ENCODE results near the gene IL17RD.

IL17RD gene

DNA sequence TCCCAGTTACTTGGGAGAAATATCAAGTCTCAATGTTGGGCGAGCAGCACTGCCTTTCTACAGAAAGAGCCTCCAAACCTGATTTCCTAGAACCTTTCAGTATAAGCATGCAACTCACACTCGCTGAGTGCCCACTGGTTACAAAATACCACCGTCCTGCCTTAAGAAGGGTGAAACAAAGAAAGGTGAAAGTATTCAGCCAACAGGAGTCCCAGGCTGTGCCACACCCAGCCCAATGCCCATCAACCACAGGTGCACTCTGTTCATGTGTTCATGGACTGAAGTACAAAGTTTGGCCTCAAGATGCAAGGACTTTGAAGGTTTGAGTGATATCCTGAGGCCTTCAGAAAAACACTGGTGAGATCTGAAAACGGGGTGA is 34.0 kb downstream of the IL17RD start:
- no peak for TF ChIP-seq CTCF (IDR thresholded peaks at IDR 0.05; ENCODE audit: insufficient read depth, missing control alignments)
- no peak for DNase-seq (ENCODE audit: insufficient read length, low spot score)
- FAIRE-seq = no peak

DNA sequence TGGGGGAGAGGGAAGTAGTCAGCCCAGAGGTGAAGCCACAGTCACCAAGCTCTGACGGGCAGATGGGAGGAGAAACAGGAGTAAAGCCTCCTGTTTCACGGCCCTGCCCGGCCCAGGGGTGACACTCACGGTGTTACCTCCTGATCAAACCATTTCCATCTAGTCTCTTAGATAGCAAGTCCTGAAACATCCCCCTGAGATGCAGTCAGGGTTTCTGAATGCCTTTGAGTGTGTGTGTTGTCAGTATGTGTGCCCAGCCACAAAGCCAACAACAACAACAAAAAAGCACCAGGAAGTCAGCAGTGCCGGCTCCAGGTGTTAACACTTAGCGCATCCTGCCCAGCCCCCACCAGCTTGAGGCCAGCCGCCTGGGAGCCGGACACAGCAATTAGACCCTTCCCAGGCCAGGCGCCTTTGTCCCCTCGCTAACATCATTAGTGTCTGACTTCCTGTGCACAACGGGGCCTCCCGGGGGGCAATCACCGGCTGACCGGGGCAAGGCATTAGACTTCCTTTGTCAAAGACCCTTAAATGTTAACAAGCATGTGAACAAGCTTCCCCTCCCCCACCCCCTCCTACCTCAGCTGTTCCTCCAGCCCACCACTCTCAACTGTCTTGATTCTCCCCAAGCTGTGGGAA is 34.5 kb downstream of the IL17RD start:
- FAIRE-seq (no peak), DNase-seq (ENCODE audit: insufficient read length, low spot score) (no peak)
- TF ChIP-seq CTCF (IDR thresholded peaks at IDR 0.05; ENCODE audit: insufficient read depth, missing control alignments) = no peak

DNA sequence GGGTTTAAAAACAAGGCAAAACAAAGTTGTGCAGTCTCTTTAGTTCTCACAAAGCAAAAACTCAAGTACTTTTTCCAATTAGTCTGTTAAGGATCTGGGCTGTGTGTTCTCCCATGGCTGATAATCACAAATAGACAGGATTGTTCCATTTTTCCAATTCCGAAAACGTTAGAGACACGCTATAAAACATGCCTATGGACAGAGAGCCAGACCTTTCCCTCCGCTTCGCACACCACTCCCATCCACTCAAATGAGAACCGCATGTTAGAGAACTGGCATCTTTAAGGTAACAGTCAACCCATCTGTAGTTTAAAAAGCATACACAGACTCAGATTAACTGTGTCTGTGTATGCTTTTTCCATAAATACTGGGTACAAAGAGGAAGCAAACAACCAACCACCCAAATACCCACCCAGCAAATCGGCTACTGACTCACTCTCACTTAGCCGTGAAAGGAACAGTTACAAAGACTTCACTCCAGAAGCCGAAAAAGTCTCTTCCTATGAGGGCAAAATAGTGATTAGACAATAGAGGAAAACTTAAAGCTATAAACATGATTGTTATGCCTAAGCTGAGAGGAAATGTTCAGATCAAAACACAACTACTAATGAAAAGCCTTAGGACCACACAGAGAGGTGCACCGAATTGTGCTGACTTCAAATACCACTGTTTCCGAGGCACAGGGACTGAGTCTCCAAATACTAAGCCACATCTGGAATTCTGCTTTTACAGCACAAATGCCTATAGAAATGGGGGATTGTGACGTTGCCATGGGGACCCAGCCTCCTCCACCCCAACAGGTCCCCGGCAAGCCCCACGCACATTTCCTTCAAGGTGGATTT is 36.1 kb downstream of the IL17RD start:
- no peak for DNase-seq (ENCODE audit: insufficient read length, low spot score)
- TF ChIP-seq CTCF (IDR thresholded peaks at IDR 0.05; ENCODE audit: insufficient read depth, missing control alignments) = no peak
- FAIRE-seq = no peak

DNA sequence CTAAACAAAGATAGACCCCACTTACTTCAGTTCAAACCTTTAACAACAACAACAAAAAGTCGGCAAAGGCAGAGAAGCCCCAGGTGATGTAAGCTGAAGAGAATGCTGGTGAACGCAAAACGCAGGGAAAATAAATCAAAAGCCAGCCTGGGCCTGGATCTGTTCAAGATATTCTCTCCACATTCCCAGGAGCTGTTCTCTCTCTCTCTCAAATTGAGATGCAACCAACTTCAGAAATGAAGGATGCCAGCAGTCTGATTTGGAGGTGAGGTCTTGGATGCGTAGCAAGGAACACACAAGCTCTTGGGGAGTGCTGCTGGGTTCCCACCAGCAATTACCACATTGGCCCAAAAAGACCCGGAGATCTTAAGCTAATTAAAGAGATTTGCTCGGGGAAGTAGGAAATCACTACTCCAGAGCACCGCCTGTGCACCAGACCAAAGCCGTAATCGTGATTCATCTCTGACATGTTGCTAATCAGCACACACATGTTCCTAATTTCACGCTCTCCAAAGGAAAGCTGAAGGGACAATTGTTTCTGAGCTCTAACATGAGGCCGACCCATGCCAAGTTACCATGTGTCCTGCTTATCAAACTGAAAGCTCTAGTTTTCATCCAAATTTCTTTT is 37.1 kb downstream of the IL17RD start:
- no peak for DNase-seq (ENCODE audit: insufficient read length, low spot score)
- FAIRE-seq = no peak
- no peak for TF ChIP-seq CTCF (IDR thresholded peaks at IDR 0.05; ENCODE audit: insufficient read depth, missing control alignments)

DNA sequence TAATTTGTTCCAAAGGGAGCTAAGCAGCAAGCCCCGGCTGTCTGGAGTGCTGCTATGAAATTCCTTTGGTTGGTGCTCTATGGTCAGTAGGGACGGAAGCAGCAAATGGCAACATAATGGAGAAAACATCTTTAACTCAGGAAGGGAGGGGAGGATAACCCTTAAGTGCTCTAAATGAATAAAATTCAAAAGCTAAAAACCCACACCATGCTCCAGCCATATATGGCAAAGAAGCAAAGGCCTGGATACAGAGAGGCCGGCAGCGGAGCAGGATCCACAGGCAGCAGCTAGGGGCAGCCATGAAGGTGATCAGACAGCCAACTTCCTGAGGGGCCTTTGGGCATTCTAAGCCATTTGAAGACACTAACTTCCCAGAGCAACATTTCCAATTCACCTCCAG is 38.9 kb downstream of the IL17RD start:
- DNase-seq (ENCODE audit: insufficient read length, low spot score) = no peak
- no peak for TF ChIP-seq CTCF (IDR thresholded peaks at IDR 0.05; ENCODE audit: insufficient read depth, missing control alignments)
- FAIRE-seq = no peak

GRCh38 chr3:57120451-57121174 is 44.5 kb downstream of the IL17RD start:
- FAIRE-seq (no peak), DNase-seq (ENCODE audit: insufficient read length, low spot score) (no peak)
- TF ChIP-seq CTCF (IDR thresholded peaks at IDR 0.05; ENCODE audit: insufficient read depth, missing control alignments) = no peak

All from D721Med (cell line).